IPS-18c (cell line): ENCODE data around the gene NBDY.
"Not testable (repeated sequence)": the region's sequence is repeated elsewhere in the genome, so short reads cannot be mapped to it uniquely, and the experiment has no call there.

Experiments used
- H3K4me3 ChIP-seq: 2 replicates; pipeline ENCODE4 v1.7.0; 2013; ENCODE audit warnings: low read depth, mild to moderate bottlenecking, low read length, moderate library complexity; ENCODE audit not compliant: insufficient read depth
- H3K9me3 ChIP-seq: one replicate; pipeline ENCODE4 v1.6.1; 2013; ENCODE audit warnings: mild to moderate bottlenecking, low read length, moderate library complexity; ENCODE audit not compliant: control insufficient read depth, insufficient read depth

Gene NBDY

DNA sequence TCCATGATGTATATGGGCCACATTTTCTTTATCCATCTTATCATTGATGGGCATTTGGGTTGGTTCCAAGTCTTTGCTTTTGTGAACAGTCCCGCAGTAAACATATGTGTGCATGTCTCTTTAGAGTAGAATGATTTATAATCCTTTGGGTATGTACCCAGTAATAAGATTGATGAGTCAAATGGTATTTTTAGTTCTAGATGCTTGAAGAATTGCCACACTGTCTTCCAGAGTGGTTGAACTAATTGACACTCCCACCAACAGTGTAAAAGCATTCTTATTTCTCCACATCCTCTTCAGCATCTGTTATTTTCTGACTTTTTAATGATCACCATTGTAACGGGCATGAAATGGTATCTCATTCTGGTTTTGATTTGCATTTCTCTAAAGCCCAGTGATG is 77.1 kb downstream of the NBDY start:
- H3K9me3 ChIP-seq, H3K4me3 ChIP-seq: not testable (repeated sequence)

- H3K4me3 ChIP-seq, result no peak overlapping the region
- no peaks in the 10 kb centered on the region for H3K9me3 ChIP-seq
These were observed 82.6 kb downstream of the NBDY start for GRCh38 chrX:56811599-56811998.

DNA sequence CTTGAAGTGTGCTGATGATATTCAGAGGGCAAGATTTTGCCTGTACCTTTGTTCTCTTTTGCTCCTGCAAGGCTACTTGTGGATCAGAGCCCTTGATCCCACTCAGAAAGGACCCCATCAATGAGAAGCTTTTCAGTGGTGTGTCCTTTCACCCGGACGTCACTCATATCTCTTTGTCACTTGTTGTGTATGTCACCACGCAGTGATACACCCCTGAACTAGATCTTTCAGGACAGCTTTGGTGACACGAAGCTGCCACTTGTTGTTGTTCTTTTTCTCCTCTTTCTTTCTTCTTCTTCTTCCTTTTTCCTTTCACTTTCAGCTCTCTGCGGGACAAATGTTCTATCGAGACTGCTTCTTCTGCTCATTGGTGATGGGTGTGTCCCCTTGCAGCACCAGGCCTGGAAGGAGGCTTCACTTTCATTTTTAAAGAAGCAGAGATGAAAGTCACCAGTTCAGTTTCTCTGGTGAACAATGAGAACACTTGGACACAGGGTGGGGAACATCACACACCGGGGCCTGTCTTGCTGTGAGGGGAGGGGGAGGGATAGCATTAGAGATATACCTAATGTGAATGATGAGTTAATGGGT is 83.6 kb downstream of the NBDY start:
- H3K9me3 ChIP-seq, result no peaks in the 10 kb centered on the region
- H3K4me3 ChIP-seq, result no peak overlapping the region

DNA sequence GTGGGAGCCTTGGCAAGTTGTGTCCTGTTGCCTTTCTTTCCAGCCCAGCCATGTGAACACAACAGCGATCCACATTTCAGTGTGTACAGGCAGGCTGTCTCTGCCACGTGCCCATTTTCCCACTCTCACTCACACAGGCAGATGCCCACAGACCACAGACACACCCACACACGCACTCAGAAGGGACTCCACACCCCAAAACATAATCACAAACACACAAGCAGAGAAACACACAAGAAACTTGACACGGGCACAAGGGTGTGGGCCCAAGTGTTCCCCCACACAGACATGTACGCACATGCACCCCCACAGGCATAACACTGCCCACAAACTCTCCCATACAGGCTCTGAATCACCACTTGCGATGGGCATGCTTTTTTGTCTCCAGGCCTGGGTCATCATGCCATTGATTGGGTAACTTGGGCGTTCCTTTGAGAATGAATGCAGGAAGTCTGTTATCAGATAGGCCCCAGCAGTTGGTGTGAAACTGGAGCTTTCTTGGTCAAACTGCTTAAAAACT is 84.3 kb downstream of the NBDY start:
- H3K4me3 ChIP-seq, result no peak overlapping the region
- H3K9me3 ChIP-seq, result no peaks in the 10 kb centered on the region

DNA sequence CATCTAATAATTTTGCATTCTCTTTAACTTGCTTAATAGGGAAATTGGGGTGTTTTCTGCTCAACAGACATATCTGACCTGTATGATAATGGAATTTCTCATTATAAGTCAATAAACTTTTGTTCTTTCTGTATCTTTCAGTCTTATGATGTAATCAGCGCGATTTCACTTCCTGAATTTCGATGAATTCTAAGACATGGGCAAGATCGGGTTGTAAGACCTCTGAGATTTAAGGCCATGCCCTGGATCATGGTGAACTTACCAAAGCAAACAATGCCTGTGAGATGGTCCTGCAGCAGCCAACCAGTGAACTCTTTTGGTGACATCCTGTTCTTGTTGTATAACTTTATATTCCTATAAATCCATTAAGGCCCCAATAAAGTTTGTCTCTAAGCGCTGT is 88.1 kb downstream of the NBDY start:
- no peak overlapping the region for H3K4me3 ChIP-seq
- H3K9me3 ChIP-seq, result no peaks in the 10 kb centered on the region

GRCh38 chrX:56826020-56826419 is 97.0 kb downstream of the NBDY start:
- H3K9me3 ChIP-seq, result no peaks in the 10 kb centered on the region
- no peak overlapping the region for H3K4me3 ChIP-seq

DNA sequence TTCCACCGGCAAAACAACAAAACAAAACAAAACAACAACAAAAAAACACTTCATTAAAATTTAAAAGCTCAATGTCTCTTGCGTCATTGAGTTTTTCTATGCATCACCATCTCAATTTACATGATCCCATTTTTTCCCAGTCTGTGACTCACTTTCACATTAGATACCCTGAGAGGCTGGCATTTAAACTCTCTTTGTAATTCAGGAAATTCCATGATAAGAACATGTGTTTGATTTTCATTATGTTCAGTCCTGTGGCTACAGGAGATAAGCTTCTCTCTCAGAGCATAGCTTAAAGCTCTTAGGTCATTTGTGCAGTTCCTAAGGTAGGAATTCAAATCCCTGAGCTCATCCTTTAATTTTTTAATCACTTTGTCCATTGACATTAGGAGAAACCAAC is 104.6 kb downstream of the NBDY start:
- no peak overlapping the region for H3K4me3 ChIP-seq
- H3K9me3 ChIP-seq, result no peaks in the 10 kb centered on the region

- Histone ChIP-seq H3K4me3 (no peak overlapping the region), H3K9me3 (peaks cover 2% of the 10 kb centered on the region)
These were observed 124.4 kb downstream of the NBDY start for GRCh38 chrX:56853436-56853835.

DNA sequence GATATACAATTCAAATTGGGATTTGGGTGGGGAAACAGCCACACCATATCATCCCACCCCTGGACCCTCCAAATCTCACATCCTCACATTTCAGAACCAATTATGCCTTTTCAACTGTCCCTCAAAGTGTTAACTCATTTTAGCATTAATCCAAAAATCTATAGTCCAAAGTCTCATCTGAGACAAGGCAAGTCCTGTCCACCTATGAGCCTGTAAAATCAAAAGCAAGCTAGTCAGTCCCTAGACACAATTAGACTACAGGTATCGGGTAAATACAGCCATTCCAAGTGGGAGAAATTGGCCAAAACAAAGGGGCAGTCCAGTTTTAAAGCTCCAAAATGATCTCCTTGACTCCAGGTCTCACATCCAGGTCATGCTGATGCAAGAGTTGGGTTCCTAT is 128.0 kb downstream of the NBDY start:
- Histone ChIP-seq H3K4me3 (no peak overlapping the region), H3K9me3 (peaks cover 4% of the 10 kb centered on the region)

- H3K4me3 ChIP-seq, result no peak overlapping the region
- peaks cover 5% of the 10 kb centered on the region for H3K9me3 ChIP-seq
These were observed 131.8 kb downstream of the NBDY start for GRCh38 chrX:56860888-56861287.
